ENCODE results near the gene TICAM1. TPM values are rescaled to one million over a fixed set of nuclear protein-coding genes. Genes with fewer than 3 reads are reported as not detected.

Gene TICAM1
- total and polyA plus RNA-seq, 2 of the 13 experiments (the other 11 are each of a cell fraction or from before 2014, with no cell fraction given): 0.33 to 0.95 TPM

DNA sequence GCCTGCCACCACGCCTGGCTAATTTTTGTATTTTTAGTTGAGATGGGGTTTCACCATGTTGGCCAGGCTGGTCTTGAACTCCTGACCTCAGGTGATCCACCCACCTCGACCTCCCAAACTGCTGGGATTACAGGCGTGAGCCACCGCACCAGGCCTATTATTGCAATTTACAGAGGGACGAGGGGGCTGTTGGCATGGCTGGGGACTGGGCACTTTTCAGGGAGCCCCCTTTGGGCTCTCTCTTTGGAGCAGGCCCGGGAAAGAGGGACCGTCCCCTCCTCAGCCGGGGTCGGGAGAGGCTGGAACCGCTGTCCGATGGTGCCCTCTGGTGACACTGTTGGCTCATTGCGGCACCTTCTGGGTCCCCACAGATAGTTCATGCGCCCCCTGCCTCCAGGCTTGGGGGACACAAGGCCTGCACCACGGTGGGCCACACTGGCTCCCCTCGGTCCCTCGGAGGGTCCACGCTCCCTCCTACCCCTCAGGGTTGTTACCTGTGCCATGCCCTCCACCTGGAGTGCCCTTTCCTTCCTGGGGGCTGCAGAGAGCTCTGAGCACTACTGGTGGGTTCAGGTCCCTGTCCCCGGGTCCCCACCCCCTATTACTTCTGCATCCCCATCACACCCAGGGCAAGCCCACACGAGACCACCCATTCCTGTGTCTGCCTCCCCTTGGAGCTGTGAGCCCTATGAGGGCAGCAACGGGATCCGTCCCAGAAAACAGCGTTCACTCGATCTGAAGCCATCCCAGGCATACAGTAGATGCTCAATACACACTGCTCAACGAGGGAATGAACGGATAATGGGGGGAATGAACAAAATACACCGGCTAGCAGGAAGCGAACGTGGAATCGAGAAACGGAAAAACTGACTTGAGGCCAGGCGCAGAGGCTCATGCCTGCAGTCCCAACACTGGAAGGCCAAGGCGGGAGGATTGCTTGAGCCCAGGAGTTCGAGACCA is 27.5 kb downstream of the TICAM1 start (continued):
- TF ChIP-seq RXRB (CRISPR knock-in tag; IDR thresholded peaks at IDR 0.05; ENCODE audit: borderline replicate concordance) (no peak), RAD21 (CRISPR knock-in tag; IDR thresholded peaks at IDR 0.05) (peak; percentile 96), E2F1 (CRISPR knock-in tag; IDR thresholded peaks at IDR 0.05) (no peak), PLSCR1 (CRISPR knock-in tag; IDR thresholded peaks at IDR 0.05; ENCODE audit: borderline replicate concordance) (no peak), CC2D1A (CRISPR knock-in tag; IDR thresholded peaks at IDR 0.05) (no peak), FOXK1 (CRISPR knock-in tag; IDR thresholded peaks at IDR 0.05; ENCODE audit: borderline replicate concordance, low read depth) (0 out of 2 replicates have a peak, but pooled peaks have one; percentile 17), MTA3 (CRISPR knock-in tag; IDR thresholded peaks at IDR 0.05) (no peak), MIER3 (CRISPR knock-in tag; IDR thresholded peaks at IDR 0.05; ENCODE audit: borderline replicate concordance) (peak; percentile 58; the same call in 1 of the 2 replicates), RBFOX2 (IDR thresholded peaks at IDR 0.05; ENCODE audit: low read depth, low read length) (no peak), YY1 (IDR thresholded peaks at IDR 0.05; ENCODE audit: insufficient read depth, insufficient replicate concordance, low read depth, low read length) (peak; percentile 26), ZBTB4 (CRISPR knock-in tag; IDR thresholded peaks at IDR 0.05; ENCODE audit: borderline replicate concordance) (no peak), ZNF263 (CRISPR knock-in tag; IDR thresholded peaks at IDR 0.05) (no peak), ZMYM4 (CRISPR knock-in tag; IDR thresholded peaks at IDR 0.05) (peak; percentile 34; the same call in 1 of the 2 replicates), RARA (CRISPR knock-in tag; IDR thresholded peaks at IDR 0.05) (0 out of 2 replicates have a peak, but pooled peaks have one; percentile 29), TAF1 (CRISPR knock-in tag; IDR thresholded peaks at IDR 0.05) (no peak), SALL2 (CRISPR knock-in tag; IDR thresholded peaks at IDR 0.05) (no peak)
- TF ChIP-seq, protein P1, sequence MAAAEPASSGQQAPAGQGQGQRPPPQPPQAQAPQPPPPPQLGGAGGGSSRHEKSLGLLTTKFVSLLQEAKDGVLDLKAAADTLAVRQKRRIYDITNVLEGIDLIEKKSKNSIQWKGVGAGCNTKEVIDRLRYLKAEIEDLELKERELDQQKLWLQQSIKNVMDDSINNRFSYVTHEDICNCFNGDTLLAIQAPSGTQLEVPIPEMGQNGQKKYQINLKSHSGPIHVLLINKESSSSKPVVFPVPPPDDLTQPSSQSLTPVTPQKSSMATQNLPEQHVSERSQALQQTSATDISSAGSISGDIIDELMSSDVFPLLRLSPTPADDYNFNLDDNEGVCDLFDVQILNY (CRISPR knock-in tag; conservative IDR thresholded peaks at IDR 0.05): no peak
- TF ChIP-seq, protein P2, sequence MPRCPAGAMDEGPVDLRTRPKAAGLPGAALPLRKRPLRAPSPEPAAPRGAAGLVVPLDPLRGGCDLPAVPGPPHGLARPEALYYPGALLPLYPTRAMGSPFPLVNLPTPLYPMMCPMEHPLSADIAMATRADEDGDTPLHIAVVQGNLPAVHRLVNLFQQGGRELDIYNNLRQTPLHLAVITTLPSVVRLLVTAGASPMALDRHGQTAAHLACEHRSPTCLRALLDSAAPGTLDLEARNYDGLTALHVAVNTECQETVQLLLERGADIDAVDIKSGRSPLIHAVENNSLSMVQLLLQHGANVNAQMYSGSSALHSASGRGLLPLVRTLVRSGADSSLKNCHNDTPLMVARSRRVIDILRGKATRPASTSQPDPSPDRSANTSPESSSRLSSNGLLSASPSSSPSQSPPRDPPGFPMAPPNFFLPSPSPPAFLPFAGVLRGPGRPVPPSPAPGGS (CRISPR knock-in tag; IDR thresholded peaks at IDR 0.05): no peak
- TF ChIP-seq, protein P3, sequence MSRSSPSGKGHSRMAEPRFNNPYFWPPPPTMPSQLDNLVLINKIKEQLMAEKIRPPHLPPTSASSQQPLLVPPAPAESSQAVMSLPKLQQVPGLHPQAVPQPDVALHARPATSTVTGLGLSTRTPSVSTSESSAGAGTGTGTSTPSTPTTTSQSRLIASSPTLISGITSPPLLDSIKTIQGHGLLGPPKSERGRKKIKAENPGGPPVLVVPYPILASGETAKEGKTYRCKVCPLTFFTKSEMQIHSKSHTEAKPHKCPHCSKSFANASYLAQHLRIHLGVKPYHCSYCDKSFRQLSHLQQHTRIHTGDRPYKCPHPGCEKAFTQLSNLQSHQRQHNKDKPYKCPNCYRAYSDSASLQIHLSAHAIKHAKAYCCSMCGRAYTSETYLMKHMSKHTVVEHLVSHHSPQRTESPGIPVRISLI (CRISPR knock-in tag; IDR thresholded peaks at IDR 0.05; ENCODE audit: borderline replicate concordance): no peak

Measured in HepG2 (cell line).